OCI-M2 (cell line): ENCODE measurements around the gene FBXW11.
"Not testable (repeated sequence)": the region's sequence is repeated elsewhere in the genome, so short reads cannot be mapped to it uniquely, and the experiment has no call there.

ENCODE experiments used
- DNase-seq: peaks from one replicate; lab custom pipeline; 2025; ENCODE audit not compliant: unreplicated experiment; lab: John Stamatoyannopoulos, UW

FBXW11 gene

GRCh38 chr5:172020110-172020786 lies 13.8 kb upstream of the FBXW11 start:
- not testable (repeated sequence) for DNase-seq

DNA sequence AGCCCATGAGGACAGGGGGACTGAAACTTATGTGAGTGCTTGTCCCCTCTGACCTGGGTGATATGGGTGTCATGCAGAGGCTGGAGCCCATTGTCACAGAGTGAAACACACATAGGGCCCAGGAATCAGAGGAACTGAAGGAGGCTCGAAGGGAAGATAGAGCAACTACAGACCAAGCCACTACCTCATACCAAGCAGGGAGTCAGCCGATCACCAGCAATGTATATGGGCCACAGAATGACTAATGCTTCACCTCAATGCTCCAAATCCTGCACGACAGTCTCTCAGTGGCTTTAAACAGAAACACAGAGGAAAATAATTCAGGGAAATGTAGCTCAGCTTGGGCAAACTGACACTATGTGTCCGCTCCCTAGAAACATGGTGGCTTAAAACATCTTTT lies 8.9 kb upstream of the FBXW11 start:
- DNase-seq: no peak

DNA sequence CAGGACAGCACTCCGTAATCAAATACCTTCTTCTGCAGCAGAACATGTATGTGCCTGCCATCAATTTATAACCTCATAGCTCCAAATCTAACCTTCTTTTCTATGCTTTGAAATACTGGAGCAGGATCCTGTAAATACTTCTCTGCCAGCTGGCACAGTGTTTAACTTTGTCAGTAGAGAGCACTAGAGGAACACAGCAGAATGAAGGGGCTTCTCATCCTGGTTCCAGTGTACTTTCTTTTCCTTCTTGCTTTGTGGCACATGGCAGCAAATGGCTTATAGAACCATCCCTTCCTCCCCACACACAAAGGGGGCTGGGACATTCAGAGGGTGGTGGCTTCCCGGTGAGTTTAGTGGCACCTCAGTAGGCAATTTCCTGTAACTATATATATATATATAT lies 3.8 kb upstream of the FBXW11 start:
- no peak for DNase-seq

DNA sequence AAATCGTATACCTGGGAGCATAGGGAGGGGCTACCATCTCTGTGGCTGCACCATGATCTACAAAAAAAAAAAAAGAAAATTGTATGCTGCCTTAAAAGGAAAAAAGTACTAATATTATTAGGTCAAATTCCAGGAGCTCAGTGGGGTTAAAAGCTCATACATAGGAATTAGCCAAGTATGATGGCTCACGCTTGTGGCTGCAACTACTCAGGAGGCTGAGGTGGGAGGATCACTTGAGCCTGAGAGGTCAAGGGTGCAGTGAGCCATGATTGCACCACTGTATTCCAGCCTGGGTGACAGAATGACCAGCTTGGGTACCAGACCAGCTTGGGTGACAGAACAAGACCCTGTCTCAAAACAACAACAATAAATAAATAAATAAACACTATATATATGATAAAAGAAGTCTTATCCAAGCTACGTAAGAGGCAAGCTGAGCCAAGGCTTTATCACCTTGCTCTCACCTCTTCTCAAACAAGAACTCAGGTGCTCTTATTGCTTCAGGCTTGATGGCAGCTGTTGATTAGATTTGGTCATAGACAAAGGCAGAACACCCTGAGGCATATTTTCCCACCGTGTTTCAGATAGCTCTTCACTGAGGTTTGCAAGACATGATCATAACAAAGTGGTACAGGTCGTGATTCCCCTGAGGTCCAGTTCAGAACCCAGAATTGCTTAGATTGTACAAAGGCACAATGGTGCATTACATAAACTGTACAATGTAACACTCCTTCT lies 3.3 kb upstream of the FBXW11 start:
- DNase-seq: no peak

GRCh38 chr5:172008689-172009141 lies 2.3 kb upstream of the FBXW11 start:
- DNase-seq: peak; percentile 44

DNA sequence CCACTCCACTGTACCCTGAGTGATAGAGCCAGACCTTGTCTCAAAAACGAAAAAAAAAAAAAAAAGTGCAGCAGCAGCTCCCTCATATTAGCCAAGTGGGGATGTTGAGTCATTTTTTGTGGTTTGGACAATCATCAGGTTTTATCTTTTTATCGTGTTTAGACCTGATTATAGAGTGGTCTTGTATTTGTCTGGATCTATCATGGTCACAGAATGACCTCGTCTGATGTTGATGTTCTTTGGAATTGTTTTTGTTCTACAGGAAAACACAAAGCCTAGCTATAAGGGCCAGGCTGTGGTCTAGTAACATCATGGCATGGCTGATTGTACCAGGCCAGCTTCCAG lies 1.6 kb upstream of the FBXW11 start:
- DNase-seq: no peak

GRCh38 chr5:172007175-172008110 lies 1.0 kb upstream of the FBXW11 start:
- DNase-seq: no peak

DNA sequence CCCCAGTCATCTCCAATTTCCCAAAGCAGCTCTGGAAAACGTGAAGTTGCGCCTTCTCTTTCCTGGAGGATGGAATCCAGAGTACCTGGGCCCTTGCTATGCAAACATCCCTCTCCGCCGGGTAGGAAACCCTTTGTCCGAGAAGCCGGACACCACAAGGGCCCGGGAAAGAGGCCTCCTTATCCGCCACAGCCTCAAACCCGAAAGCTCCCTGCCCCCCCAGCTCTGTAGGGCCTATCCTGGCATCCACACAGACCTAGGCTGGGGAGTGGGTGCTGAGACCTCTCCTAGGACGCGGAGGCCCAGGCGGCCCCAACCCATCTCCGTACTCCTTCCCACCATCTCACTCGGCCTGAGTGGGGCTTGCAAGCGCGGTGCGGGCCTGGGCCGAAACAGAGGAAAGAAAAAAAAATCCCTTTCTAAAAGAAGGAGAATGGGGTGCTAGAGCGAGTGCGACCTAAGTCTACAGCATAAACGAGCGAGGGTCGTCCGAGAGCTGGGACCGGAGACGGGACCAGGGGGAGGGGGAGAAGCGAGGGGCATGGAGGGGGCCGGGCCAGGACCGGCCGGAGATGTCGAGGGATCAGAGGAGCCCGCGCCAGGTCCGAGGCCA lies 624 bp downstream of the FBXW11 start:
- no peak for DNase-seq

DNA sequence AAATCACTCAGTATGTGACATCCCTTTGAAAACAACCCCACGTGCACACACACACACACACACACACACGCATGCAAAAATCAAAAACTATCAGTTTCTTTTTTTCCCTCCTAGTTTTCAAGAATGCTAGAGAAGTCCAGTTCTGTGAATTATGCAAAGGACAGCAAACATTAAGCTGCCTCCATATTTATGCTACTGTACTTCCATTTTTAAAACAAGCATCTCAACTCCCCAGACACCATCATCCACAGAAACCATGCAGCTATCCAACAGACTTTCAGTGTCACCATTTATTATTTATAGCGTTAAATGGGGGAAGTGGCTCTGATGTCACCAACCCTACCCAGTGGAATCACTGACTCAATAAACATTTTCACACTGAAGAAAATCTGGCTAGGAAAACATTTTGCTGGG lies 1.6 kb downstream of the FBXW11 start:
- DNase-seq: no peak

DNA sequence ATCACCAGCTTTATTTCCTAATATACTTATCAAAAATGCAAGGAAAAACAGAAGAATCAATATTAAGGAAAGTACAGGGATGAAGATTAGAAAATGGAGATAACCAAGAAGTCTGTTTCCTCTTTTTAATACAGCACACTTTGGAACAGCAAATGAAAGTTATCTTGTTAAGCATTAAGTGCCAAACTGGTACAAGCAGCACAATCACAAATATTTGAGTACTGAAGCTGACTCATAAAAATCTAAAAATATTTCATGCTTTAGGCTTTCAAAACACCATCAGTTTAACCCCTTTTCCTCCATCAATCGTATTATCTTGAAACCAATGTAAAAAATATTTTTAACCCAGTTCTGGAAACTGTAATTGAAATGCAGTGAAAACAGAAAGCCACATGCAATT lies 2.7 kb downstream of the FBXW11 start:
- no peak for DNase-seq

DNA sequence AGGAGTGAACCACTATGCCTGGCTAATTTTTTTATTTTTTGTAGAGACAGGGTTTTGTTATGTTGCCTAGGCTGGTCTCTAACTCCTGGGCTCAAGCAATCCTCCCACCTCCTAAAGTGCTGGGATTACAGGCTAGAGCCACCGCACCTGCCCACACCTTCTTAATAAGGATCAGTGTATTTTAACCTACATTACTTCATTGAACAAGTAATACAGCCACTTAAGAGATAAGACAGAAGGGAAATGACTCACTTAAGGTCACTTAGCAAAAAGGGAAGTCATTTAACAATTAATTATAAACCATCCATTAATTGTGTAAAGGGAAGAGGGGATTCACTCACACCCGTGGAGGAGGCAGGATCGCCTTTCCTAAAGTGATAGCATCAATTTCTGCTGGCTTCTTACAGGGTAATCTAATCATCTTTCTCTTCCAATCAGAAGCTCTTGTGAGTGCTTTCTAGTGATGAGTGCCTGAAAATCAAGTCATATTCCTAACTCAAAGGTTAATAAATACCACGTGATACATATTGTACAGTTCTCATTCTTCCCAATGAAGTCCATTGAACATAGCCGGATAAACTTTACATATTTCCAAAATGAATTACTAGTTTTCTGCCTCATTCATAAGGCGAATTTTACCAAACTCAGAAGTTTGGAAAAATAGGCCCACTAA lies 3.5 kb downstream of the FBXW11 start:
- peak; percentile 1 for DNase-seq

DNA sequence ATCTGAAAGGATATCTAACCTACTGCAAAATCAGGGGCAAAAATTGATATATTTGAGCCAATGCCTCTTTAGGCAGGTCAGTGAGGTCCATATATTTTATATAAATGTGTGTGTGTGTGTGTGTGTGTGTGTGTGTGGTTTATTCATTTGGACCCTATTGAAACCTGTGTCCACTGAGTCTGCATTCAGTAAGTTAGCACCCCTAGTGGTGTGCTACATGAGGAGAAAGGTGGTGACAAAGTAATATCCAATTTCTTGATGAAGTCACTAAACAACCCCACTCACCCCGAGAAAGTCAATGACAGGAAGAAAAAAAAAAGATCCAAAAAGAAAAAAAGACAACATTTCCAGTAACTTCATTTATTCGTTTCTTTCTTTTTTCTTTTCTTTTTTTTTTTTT lies 4.1 kb downstream of the FBXW11 start:
- no peak for DNase-seq

- DNase-seq: no peak
Measured at GRCh38 chr5:171999877-172000276, 6.6 kb downstream of the FBXW11 start.

GRCh38 chr5:171999100-171999499 lies 7.3 kb downstream of the FBXW11 start:
- DNase-seq: no peak

GRCh38 chr5:171997011-171997410 lies 9.4 kb downstream of the FBXW11 start:
- DNase-seq: no peak

- no peak for DNase-seq
Measured at GRCh38 chr5:171992813-171993212, 13.6 kb downstream of the FBXW11 start.

DNA sequence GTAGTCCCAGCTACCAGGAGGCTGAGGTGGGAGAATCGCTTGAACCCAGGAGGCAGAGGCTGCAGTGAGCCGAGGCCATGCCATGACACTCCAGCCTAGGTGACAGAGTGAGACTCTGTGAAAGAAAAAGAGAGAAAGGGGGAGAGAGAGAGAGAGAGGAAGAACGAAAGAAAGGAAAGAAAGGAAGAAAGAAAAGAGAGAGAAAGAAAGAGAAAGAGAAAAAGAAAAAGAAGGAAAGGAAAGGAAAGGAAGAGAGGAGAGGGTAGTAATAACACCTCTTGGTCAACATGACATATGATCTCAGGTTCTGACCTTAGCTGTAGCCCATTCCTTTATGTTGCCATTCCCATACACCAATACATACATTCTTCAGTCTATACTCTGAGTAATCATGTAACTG lies 14.1 kb downstream of the FBXW11 start:
- DNase-seq: no peak

- DNase-seq: no peak
Measured at GRCh38 chr5:171990713-171991015, 15.8 kb downstream of the FBXW11 start.

DNA sequence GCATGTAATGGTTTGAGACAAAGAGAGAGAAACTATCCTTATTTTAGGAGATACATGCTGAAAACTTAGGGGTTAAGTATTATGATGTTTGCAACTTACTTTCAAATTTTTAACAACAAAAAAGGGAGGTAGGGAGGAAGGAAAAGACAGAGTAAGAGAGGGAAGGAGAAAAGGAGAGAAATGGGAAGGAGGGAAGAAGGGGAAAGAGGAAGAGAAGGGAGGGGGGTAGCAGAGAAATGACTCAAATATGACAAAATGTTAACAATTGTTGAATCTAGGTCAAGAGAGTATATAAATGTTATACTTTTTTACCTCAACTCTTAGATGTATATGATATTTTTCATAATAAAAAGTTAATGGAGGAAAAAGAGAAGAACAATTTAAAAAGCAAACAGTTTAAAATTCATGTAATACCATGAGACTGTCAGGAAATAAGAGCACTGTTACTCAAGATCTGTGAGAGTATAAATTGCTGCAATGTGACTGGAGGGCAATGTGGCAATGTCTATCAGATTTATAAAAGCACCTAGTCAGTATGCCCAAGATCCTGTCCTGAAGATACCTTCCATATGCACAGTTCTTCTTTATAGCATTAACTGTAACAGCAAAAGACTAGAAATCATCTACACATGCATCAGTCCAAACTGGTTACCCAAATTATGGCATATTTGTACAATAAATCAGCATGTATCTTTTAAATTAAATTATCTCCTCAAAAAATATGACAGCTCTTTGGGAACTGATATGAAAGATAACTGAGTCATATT lies 16.3 kb downstream of the FBXW11 start:
- DNase-seq: no peak

- no peak for DNase-seq
Measured at GRCh38 chr5:171989276-171989675, 17.2 kb downstream of the FBXW11 start.
